SK-N-MC (cell line): ENCODE data around the gene CHI3L1.

Source experiments
- DNase-seq: peaks from one replicate; pipeline ENCODE4 v3.0.0-alpha.2; 2011; ENCODE audit warnings: low read depth, low spot score
- H3K27ac ChIP-seq: fragments of 200-600 bp; sonication (generic); 2 replicates; pipeline ENCODE4 v1.5.1; 2016; ENCODE audit warnings: mixed run types
- H3K36me3 ChIP-seq: fragments of 200-600 bp; sonication (generic); 2 replicates; pipeline ENCODE4 v1.6.1; 2017; ENCODE audit warnings: antibody characterized with exemption, low read length, mixed read lengths; ENCODE audit not compliant: insufficient read depth
- H3K4me3 ChIP-seq: fragments of 200-600 bp; sonication (generic); 2 replicates; pipeline ENCODE4 v1.5.1; 2016
- H3K9ac ChIP-seq: fragments of 200-600 bp; sonication (generic); 2 replicates; pipeline ENCODE4 v1.8.0; 2017; ENCODE audit warnings: mixed run types, mixed read lengths; ENCODE audit not compliant: insufficient read length
- H3K9me3 ChIP-seq: fragments of 200-600 bp; sonication (generic); 2 replicates; pipeline ENCODE4 v1.6.1; 2017; ENCODE audit warnings: low read depth, mild to moderate bottlenecking, antibody characterized with exemption, low read length, moderate library complexity, mixed read lengths
- EZH2 ChIP-seq: fragments of 200-600 bp; sonication (generic); IDR thresholded peaks from one replicate; pipeline ENCODE4 v1.6.1; 2017; ENCODE audit warnings: antibody characterized with exemption
- FOXP2 ChIP-seq: optimal IDR thresholded peaks from 2 replicates; pipeline ENCODE3; 2011; ENCODE audit warnings: mild to moderate bottlenecking, moderate library complexity; ENCODE audit not compliant: insufficient read depth; ENCODE audit errors: extremely low read length, control extremely low read depth
- POLR2AphosphoS5 ChIP-seq: IDR thresholded peaks from 2 replicates; pipeline ENCODE4 v1.6.1; 2012; ENCODE audit warnings: mild to moderate bottlenecking, low read depth, low read length, borderline replicate concordance

CHI3L1 gene

DNA sequence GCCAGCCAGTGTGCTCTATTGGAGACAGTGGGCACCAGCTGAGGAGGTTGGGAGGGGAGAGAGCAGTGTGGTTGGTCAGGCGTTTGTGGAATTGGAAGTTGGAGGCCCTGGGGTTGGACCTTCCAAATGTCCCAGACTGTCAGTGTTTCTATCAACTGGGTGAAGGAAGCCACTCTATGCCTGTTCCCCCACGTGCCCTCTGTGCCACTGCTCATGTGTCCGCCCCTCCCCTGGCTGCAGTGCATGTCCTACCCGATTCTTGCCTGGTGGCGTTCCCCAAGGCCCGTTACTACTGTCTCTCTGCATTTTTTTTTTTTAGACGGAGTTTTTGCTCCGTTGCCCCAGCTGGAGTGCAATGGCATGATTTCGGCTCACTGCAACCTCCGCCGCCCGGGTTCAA, 37.9 kb downstream of the CHI3L1 start:
- Histone ChIP-seq H3K9ac (no peak overlapping the region), H3K4me3 (no peak overlapping the region), H3K9me3 (no peaks in the 10 kb centered on the region), H3K27ac (no peak overlapping the region), H3K36me3 (no peaks in the 10 kb centered on the region)
- no peak for DNase-seq
- TF ChIP-seq EZH2 (no peak), POLR2AphosphoS5 (no peak), FOXP2 (no peak)

GRCh38 chr1:203148127-203148526, 38.4 kb downstream of the CHI3L1 start:
- TF ChIP-seq POLR2AphosphoS5 = no peak
- no peak for TF ChIP-seq EZH2
- TF ChIP-seq FOXP2 = no peak
- no peak for DNase-seq
- Histone ChIP-seq H3K36me3 (no peaks in the 10 kb centered on the region), H3K9ac (no peak overlapping the region), H3K9me3 (no peaks in the 10 kb centered on the region), H3K27ac (no peak overlapping the region), H3K4me3 (no peak overlapping the region)

- DNase-seq = no peak
- Histone ChIP-seq H3K9me3 (no peaks in the 10 kb centered on the region), H3K36me3 (no peaks in the 10 kb centered on the region), H3K9ac (no peak overlapping the region), H3K4me3 (no peak overlapping the region), H3K27ac (no peak overlapping the region)
- no peak for TF ChIP-seq EZH2
- TF ChIP-seq POLR2AphosphoS5 = no peak
- TF ChIP-seq FOXP2 = no peak
Measured at GRCh38 chr1:203147376-203147775, 39.1 kb downstream of the CHI3L1 start.

DNA sequence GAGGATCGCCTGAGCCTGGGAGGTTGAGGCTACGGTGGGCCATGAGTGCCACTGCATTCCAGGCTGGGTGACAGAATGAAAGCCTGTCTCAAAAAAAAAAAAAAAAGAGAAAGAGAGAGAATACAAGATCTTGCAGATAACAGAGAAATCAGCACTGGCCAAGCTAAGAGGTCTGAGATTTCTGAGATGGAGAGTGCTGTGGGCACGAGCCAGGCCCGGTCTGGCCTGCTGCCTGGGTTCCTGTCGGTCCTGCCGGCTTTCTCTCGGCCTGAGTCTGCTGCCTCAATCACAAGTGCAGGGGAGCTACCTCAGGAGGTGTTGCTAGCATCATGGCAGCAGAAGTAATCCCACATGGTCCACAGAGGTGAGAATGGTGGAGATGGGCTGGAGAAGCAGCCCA, 40.0 kb downstream of the CHI3L1 start:
- H3K36me3 ChIP-seq = no peaks in the 10 kb centered on the region
- H3K9ac ChIP-seq = no peak overlapping the region
- DNase-seq = no peak
- TF ChIP-seq FOXP2 = no peak
- TF ChIP-seq EZH2 = no peak
- no peak for TF ChIP-seq POLR2AphosphoS5
- no peak overlapping the region for H3K27ac ChIP-seq
- no peak overlapping the region for H3K4me3 ChIP-seq
- H3K9me3 ChIP-seq = no peaks in the 10 kb centered on the region

DNA sequence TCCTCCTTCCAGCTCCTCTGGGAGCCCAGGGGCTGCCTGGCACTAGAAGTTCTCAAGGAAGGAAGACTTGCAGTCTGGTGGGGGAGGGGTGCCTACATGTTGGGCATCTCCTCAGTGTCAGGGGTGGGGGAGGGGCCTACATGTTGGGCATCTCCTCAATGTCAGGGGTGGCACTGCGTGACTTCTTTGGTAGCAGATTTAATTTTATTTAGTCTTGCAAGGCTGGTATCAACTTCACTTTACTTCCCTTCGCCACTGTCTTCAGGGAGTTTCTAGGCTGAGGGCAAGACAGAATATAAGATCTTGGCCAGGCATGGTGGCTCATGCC, 40.5 kb downstream of the CHI3L1 start:
- no peak for DNase-seq
- Histone ChIP-seq H3K27ac (no peak overlapping the region), H3K36me3 (no peaks in the 10 kb centered on the region), H3K9ac (no peak overlapping the region), H3K4me3 (no peak overlapping the region), H3K9me3 (no peaks in the 10 kb centered on the region)
- TF ChIP-seq POLR2AphosphoS5 = no peak
- TF ChIP-seq EZH2 = no peak
- no peak for TF ChIP-seq FOXP2

- DNase-seq = no peak
- TF ChIP-seq EZH2 (no peak), POLR2AphosphoS5 (no peak), FOXP2 (no peak)
- Histone ChIP-seq H3K36me3 (no peaks in the 10 kb centered on the region), H3K9me3 (no peaks in the 10 kb centered on the region), H3K27ac (no peak overlapping the region), H3K9ac (no peak overlapping the region), H3K4me3 (no peak overlapping the region)
Measured at GRCh38 chr1:203145321-203146041, 41.0 kb downstream of the CHI3L1 start.

DNA sequence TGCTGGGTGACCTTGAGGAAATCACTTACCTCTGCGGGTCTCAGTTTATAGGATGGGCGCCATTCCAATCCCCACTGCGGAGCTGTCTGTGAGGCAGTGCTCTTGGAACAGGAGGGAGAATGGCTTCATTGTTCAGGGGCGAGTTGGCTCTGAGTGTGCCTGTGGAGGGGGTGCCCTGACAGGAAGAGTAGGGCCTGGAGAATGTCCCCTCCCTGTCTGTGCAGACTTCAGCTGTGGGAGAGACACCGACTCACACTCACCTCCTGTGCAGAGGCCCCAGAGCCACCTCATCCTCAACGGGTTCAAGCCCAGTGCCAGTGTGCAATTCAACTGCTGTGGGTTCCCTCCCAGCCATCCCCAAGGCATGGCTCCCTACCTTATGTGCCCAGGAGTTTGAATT, 41.8 kb downstream of the CHI3L1 start:
- no peak for DNase-seq
- no peaks in the 10 kb centered on the region for H3K9me3 ChIP-seq
- TF ChIP-seq POLR2AphosphoS5 = no peak
- no peak for TF ChIP-seq EZH2
- TF ChIP-seq FOXP2 = no peak
- no peak overlapping the region for H3K9ac ChIP-seq
- H3K4me3 ChIP-seq = no peak overlapping the region
- H3K27ac ChIP-seq = no peak overlapping the region
- no peaks in the 10 kb centered on the region for H3K36me3 ChIP-seq

GRCh38 chr1:203143641-203144040, 42.9 kb downstream of the CHI3L1 start:
- DNase-seq = no peak
- Histone ChIP-seq H3K9me3 (no peaks in the 10 kb centered on the region), H3K9ac (no peak overlapping the region), H3K27ac (no peak overlapping the region), H3K4me3 (no peak overlapping the region), H3K36me3 (no peaks in the 10 kb centered on the region)
- TF ChIP-seq EZH2 (no peak), FOXP2 (no peak), POLR2AphosphoS5 (no peak)
